Measurements from ENCODE around the gene BHLHE40. TPM values are rescaled to one million over a fixed set of nuclear protein-coding genes. Genes with fewer than 3 reads are reported as not detected.

BHLHE40 gene
- polyA plus RNA-seq, 2 of the 4 experiments (the other 2 are of a cell fraction) = 102 to 160 TPM

- Histone ChIP-seq H3K4me1 (peaks cover 35% of the 10 kb centered on the region), H3K9me3 (no peaks in the 10 kb centered on the region), H3K4me2 (no peak overlapping the region), H3K27ac (peak overlapping the region in 1 of 2 experiments; percentile 71; a peak in 4 of 6 replicates), H3K4me3 (no peak overlapping the region)
- TF ChIP-seq ZNF302 (CRISPR knock-in tag; IDR thresholded peaks at IDR 0.05) (no peak), NPAS2 (CRISPR knock-in tag; IDR thresholded peaks at IDR 0.05; ENCODE audit: borderline replicate concordance) (no peak)
- POLR2A ChIA-PET = no interaction called here
- CTCF ChIA-PET = interaction anchor here (0.6 to 4.5 kb wide), 4 partner anchors 13 to 298 kb away, joined by 3 to 18 read pairs (median 9); no protein-coding TSS in a partner anchor
- no peak for DNase-seq (ENCODE audit: low read depth in 1 of 2, low spot score in 1 of 2)
- WGBS (ENCODE audit: missing lambda C conversion rate) = 84% methylated on average over 12 of the region's 12 CpGs
- no peak for ATAC-seq
- no peak for FAIRE-seq
These were observed 30.4 kb downstream of the BHLHE40 start for GRCh38 chr3:5009506-5010109.

- FAIRE-seq (no peak), DNase-seq (ENCODE audit: low read depth in 1 of 2, low spot score in 1 of 2) (no peak), ATAC-seq (no peak)
- TF ChIP-seq HEYL (CRISPR knock-in tag; IDR thresholded peaks at IDR 0.05) (no peak), BHLHE40 (IDR thresholded peaks at IDR 0.05; ENCODE audit: low read depth, low read length) (no peak), NR3C1 (IDR thresholded peaks at IDR 0.05) (no peak), CTCF (IDR thresholded peaks at IDR 0.05) (no peak), KDM1A (IDR thresholded peaks at IDR 0.05; ENCODE audit: low read depth) (no peak), ZC3H11A (IDR thresholded peaks at IDR 0.05) (no peak), E2F6 (IDR thresholded peaks at IDR 0.05; ENCODE audit: borderline replicate concordance, low read depth) (no peak), CBX2 (IDR thresholded peaks at IDR 0.05; ENCODE audit: borderline replicate concordance, low read depth) (no peak), CBX8 (IDR thresholded peaks at IDR 0.05) (no peak), ESRRA (IDR thresholded peaks at IDR 0.05; ENCODE audit: borderline replicate concordance, low read length) (no peak), MAFK (IDR thresholded peaks at IDR 0.05; ENCODE audit: partially characterized antibody) (no peak), RNF2 (IDR thresholded peaks at IDR 0.05; ENCODE audit: borderline replicate concordance, low read depth) (no peak), POLR2AphosphoS2 (conservative IDR thresholded peaks at IDR 0.05; ENCODE audit: low read length) (no peak), MAZ (IDR thresholded peaks at IDR 0.05; ENCODE audit: borderline replicate concordance, low read depth, low read length) (no peak), RAD21 (conservative IDR thresholded peaks at IDR 0.05 in 1 of 2, IDR thresholded peaks at IDR 0.05 in 1 of 2) (no peak), CEBPB (IDR thresholded peaks at IDR 0.05) (no peak), MYC (IDR thresholded peaks at IDR 0.05; ENCODE audit: borderline replicate concordance, low read length) (no peak), RFX5 (IDR thresholded peaks at IDR 0.05) (no peak)
- no peaks in the 10 kb centered on the region for H3K9me3 ChIP-seq
- H3K4me2 ChIP-seq = no peak overlapping the region
- no peak overlapping the region for H3K4me3 ChIP-seq
- ChIA-PET POLR2A (no interaction called here), CTCF (interaction anchor here (0.6 to 1.9 kb wide), 3 partner anchors 12 to 298 kb away, joined by 3 to 5 read pairs (median 4); no protein-coding TSS in a partner anchor)
- H3K27ac ChIP-seq = peak overlapping the region in 1 of 2 experiments; percentile 94; a peak in 3 of 6 replicates
- peaks cover 40% of the 10 kb centered on the region for H3K4me1 ChIP-seq
- WGBS (ENCODE audit: missing lambda C conversion rate) = 94% methylated on average over 6 of the region's 6 CpGs
These were observed 30.9 kb downstream of the BHLHE40 start for GRCh38 chr3:5010140-5010539.
